ENCODE measurements around the gene UBE2S.

The UBE2S gene

GRCh38 chr19:55442372-55442961 lies 34.9 kb upstream of the UBE2S start:
- Histone ChIP-seq H2BK15ac (ENCODE audit: low read depth, poor library complexity, severe bottlenecking) (no peak overlapping the region), H3K4me2 (ENCODE audit: low read length, poor library complexity, severe bottlenecking) (no peak overlapping the region), H2BK12ac (ENCODE audit: low read length in 2 of 2) (no peak overlapping the region), H3K4me1 (ENCODE audit: control insufficient read depth, insufficient read depth, low read depth, low read length) (peaks cover 16% of the 10 kb centered on the region), H3K14ac (ENCODE audit: low read length in 2 of 2) (no peak overlapping the region), H3K4ac (ENCODE audit: low read depth in 1 of 2, low read length in 2 of 2) (no peak overlapping the region), H3K27ac (ENCODE audit: low read length, poor library complexity, severe bottlenecking) (no peak overlapping the region), H3K9ac (ENCODE audit: low read length) (no peak overlapping the region), H3K36me3 (ENCODE audit: control insufficient read depth in 1 of 2, insufficient read depth in 2 of 2, low read depth in 1 of 2, low read length in 2 of 2) (peaks cover 0 to 2% of the 10 kb centered on the region in 2 experiments), H3K4me3 (ENCODE audit: insufficient read depth in 1 of 2, low read depth in 1 of 2, low read length in 2 of 2) (no peak overlapping the region), H3K27me3 (ENCODE audit: control insufficient read depth in 1 of 2, insufficient read depth in 1 of 2, low read length in 2 of 2) (peaks cover 77 to 81% of the 10 kb centered on the region in 2 experiments), H4K8ac (ENCODE audit: low read length) (no peak overlapping the region), H2BK5ac (ENCODE audit: low read depth, low read length, poor library complexity, severe bottlenecking) (no peak overlapping the region), H3K79me1 (replicated peaks; ENCODE audit: low read length, poor library complexity, severe bottlenecking) (no peaks in the 10 kb centered on the region), H2AK5ac (ENCODE audit: low read length, severe bottlenecking) (no peak overlapping the region), H2AFZ (ENCODE audit: low read depth, low read length) (no peak overlapping the region), H3K18ac (ENCODE audit: low read depth in 1 of 2, low read length in 2 of 2) (no peak overlapping the region), H2BK120ac (ENCODE audit: low read depth, low read length) (no peak overlapping the region), H4K91ac (ENCODE audit: low read length) (no peak overlapping the region), H3K9me3 (ENCODE audit: control insufficient read depth, low read length) (no peaks in the 10 kb centered on the region), H3K23ac (ENCODE audit: low read length in 2 of 2) (no peak overlapping the region)
- DNase-seq: no peak
- WGBS: 2% methylated on average over 53 of the region's 72 CpGs

GRCh38 chr19:55441692-55442321 lies 34.2 kb upstream of the UBE2S start:
- Histone ChIP-seq H3K4ac (ENCODE audit: low read depth in 1 of 2, low read length in 2 of 2) (no peak overlapping the region), H2AK5ac (ENCODE audit: low read length, severe bottlenecking) (no peak overlapping the region), H3K9ac (ENCODE audit: low read length) (no peak overlapping the region), H3K4me3 (ENCODE audit: insufficient read depth in 1 of 2, low read depth in 1 of 2, low read length in 2 of 2) (no peak overlapping the region), H2BK5ac (ENCODE audit: low read depth, low read length, poor library complexity, severe bottlenecking) (no peak overlapping the region), H3K23ac (ENCODE audit: low read length in 2 of 2) (no peak overlapping the region), H2AFZ (ENCODE audit: low read depth, low read length) (no peak overlapping the region), H3K27me3 (ENCODE audit: control insufficient read depth in 1 of 2, insufficient read depth in 1 of 2, low read length in 2 of 2) (peaks cover 70 to 81% of the 10 kb centered on the region in 2 experiments), H3K79me1 (replicated peaks; ENCODE audit: low read length, poor library complexity, severe bottlenecking) (no peaks in the 10 kb centered on the region), H2BK15ac (ENCODE audit: low read depth, poor library complexity, severe bottlenecking) (no peak overlapping the region), H3K27ac (ENCODE audit: low read length, poor library complexity, severe bottlenecking) (no peak overlapping the region), H3K4me1 (ENCODE audit: control insufficient read depth, insufficient read depth, low read depth, low read length) (peaks cover 17% of the 10 kb centered on the region), H2BK120ac (ENCODE audit: low read depth, low read length) (no peak overlapping the region), H4K8ac (ENCODE audit: low read length) (no peak overlapping the region), H3K4me2 (ENCODE audit: low read length, poor library complexity, severe bottlenecking) (no peak overlapping the region), H3K18ac (ENCODE audit: low read depth in 1 of 2, low read length in 2 of 2) (no peak overlapping the region), H3K14ac (ENCODE audit: low read length in 2 of 2) (no peak overlapping the region), H3K9me3 (ENCODE audit: control insufficient read depth, low read length) (no peaks in the 10 kb centered on the region), H3K36me3 (ENCODE audit: control insufficient read depth in 1 of 2, insufficient read depth in 2 of 2, low read depth in 1 of 2, low read length in 2 of 2) (peaks cover 0 to 2% of the 10 kb centered on the region in 2 experiments), H4K91ac (ENCODE audit: low read length) (no peak overlapping the region), H2BK12ac (ENCODE audit: low read length in 2 of 2) (no peak overlapping the region)
- DNase-seq: no peak
- WGBS: 6% methylated on average over 21 of the region's 39 CpGs

- H3K4me2 ChIP-seq (ENCODE audit: low read length, poor library complexity, severe bottlenecking): no peak overlapping the region
- no peak overlapping the region for H3K4me3 ChIP-seq (ENCODE audit: insufficient read depth in 1 of 2, low read depth in 1 of 2, low read length in 2 of 2)
- no peak overlapping the region for H3K9ac ChIP-seq (ENCODE audit: low read length)
- no peak overlapping the region for H4K91ac ChIP-seq (ENCODE audit: low read length)
- H3K23ac ChIP-seq (ENCODE audit: low read length in 2 of 2): no peak overlapping the region
- no peak overlapping the region for H2AFZ ChIP-seq (ENCODE audit: low read depth, low read length)
- no peak for DNase-seq
- H3K79me1 ChIP-seq (replicated peaks; ENCODE audit: low read length, poor library complexity, severe bottlenecking): no peaks in the 10 kb centered on the region
- no peak overlapping the region for H2BK5ac ChIP-seq (ENCODE audit: low read depth, low read length, poor library complexity, severe bottlenecking)
- H3K27ac ChIP-seq (ENCODE audit: low read length, poor library complexity, severe bottlenecking): no peak overlapping the region
- H2BK15ac ChIP-seq (ENCODE audit: low read depth, poor library complexity, severe bottlenecking): no peak overlapping the region
- H3K9me3 ChIP-seq (ENCODE audit: control insufficient read depth, low read length): no peaks in the 10 kb centered on the region
- H2BK12ac ChIP-seq (ENCODE audit: low read length in 2 of 2): no peak overlapping the region
- no peak overlapping the region for H2BK120ac ChIP-seq (ENCODE audit: low read depth, low read length)
- H3K4me1 ChIP-seq (ENCODE audit: control insufficient read depth, insufficient read depth, low read depth, low read length): peaks cover 17% of the 10 kb centered on the region
- H3K14ac ChIP-seq (ENCODE audit: low read length in 2 of 2): no peak overlapping the region
- WGBS: 7% methylated on average over 21 of the region's 21 CpGs
- no peak overlapping the region for H2AK5ac ChIP-seq (ENCODE audit: low read length, severe bottlenecking)
- peaks cover 68 to 79% of the 10 kb centered on the region in 2 experiments for H3K27me3 ChIP-seq (ENCODE audit: control insufficient read depth in 1 of 2, insufficient read depth in 1 of 2, low read length in 2 of 2)
- H3K36me3 ChIP-seq (ENCODE audit: control insufficient read depth in 1 of 2, insufficient read depth in 2 of 2, low read depth in 1 of 2, low read length in 2 of 2): peaks cover 0 to 2% of the 10 kb centered on the region in 2 experiments
- H3K18ac ChIP-seq (ENCODE audit: low read depth in 1 of 2, low read length in 2 of 2): no peak overlapping the region
- no peak overlapping the region for H3K4ac ChIP-seq (ENCODE audit: low read depth in 1 of 2, low read length in 2 of 2)
- no peak overlapping the region for H4K8ac ChIP-seq (ENCODE audit: low read length)
Observed at GRCh38 chr19:55441319-55441691, 33.7 kb upstream of the UBE2S start.

GRCh38 chr19:55440411-55441105 lies 33.0 kb upstream of the UBE2S start:
- peaks cover 0 to 2% of the 10 kb centered on the region in 2 experiments for H3K36me3 ChIP-seq (ENCODE audit: control insufficient read depth in 1 of 2, insufficient read depth in 2 of 2, low read depth in 1 of 2, low read length in 2 of 2)
- H3K23ac ChIP-seq (ENCODE audit: low read length in 2 of 2): no peak overlapping the region
- no peak overlapping the region for H2BK120ac ChIP-seq (ENCODE audit: low read depth, low read length)
- H3K4me1 ChIP-seq (ENCODE audit: control insufficient read depth, insufficient read depth, low read depth, low read length): peaks cover 17% of the 10 kb centered on the region
- 7% methylated on average over 26 of the region's 39 CpGs for WGBS
- H4K91ac ChIP-seq (ENCODE audit: low read length): no peak overlapping the region
- H3K14ac ChIP-seq (ENCODE audit: low read length in 2 of 2): no peak overlapping the region
- no peak overlapping the region for H3K9ac ChIP-seq (ENCODE audit: low read length)
- no peak for DNase-seq
- no peak overlapping the region for H3K4ac ChIP-seq (ENCODE audit: low read depth in 1 of 2, low read length in 2 of 2)
- no peak overlapping the region for H2BK12ac ChIP-seq (ENCODE audit: low read length in 2 of 2)
- H3K18ac ChIP-seq (ENCODE audit: low read depth in 1 of 2, low read length in 2 of 2): no peak overlapping the region
- H2BK5ac ChIP-seq (ENCODE audit: low read depth, low read length, poor library complexity, severe bottlenecking): no peak overlapping the region
- no peak overlapping the region for H2AK5ac ChIP-seq (ENCODE audit: low read length, severe bottlenecking)
- no peaks in the 10 kb centered on the region for H3K9me3 ChIP-seq (ENCODE audit: control insufficient read depth, low read length)
- H3K79me1 ChIP-seq (replicated peaks; ENCODE audit: low read length, poor library complexity, severe bottlenecking): no peaks in the 10 kb centered on the region
- peaks cover 65 to 74% of the 10 kb centered on the region in 2 experiments for H3K27me3 ChIP-seq (ENCODE audit: control insufficient read depth in 1 of 2, insufficient read depth in 1 of 2, low read length in 2 of 2)
- no peak overlapping the region for H3K4me3 ChIP-seq (ENCODE audit: insufficient read depth in 1 of 2, low read depth in 1 of 2, low read length in 2 of 2)
- no peak overlapping the region for H3K4me2 ChIP-seq (ENCODE audit: low read length, poor library complexity, severe bottlenecking)
- H4K8ac ChIP-seq (ENCODE audit: low read length): no peak overlapping the region
- H2AFZ ChIP-seq (ENCODE audit: low read depth, low read length): no peak overlapping the region
- no peak overlapping the region for H3K27ac ChIP-seq (ENCODE audit: low read length, poor library complexity, severe bottlenecking)
- no peak overlapping the region for H2BK15ac ChIP-seq (ENCODE audit: low read depth, poor library complexity, severe bottlenecking)

Data from mesenchymal stem cell (in vitro differentiated cells and primary cell).